OCI-LY7 (cell line): Measurements from ENCODE around the gene MAP7D3. TPM values are rescaled to one million over a fixed set of nuclear protein-coding genes. Genes with fewer than 3 reads are reported as not detected.
A peak's percentile ranks its signal among the peaks of the same experiment; 100 is the strongest.

Experiments
- BruUV-seq: library from RNA; stranded (reverse); fragments of 400-500 nt; replicated peaks from 2 replicates; lab custom pipeline; 2021; lab: Mats Ljungman, UMichigan
- CTCF ChIA-PET: fragments of 300-600 bp; sonication (Branson Sonifier 250); formaldehyde crosslinking; loops from one replicate; lab custom pipeline; 2022; ENCODE audit warnings: antibody characterized with exemption; ENCODE audit not compliant: unreplicated experiment; lab: Charles Lee
- POLR2A ChIA-PET: fragments of 300-600 bp; sonication (Branson Sonifier 250); formaldehyde crosslinking; loops from one replicate; lab custom pipeline; 2022; ENCODE audit warnings: antibody characterized with exemption; lab: Charles Lee
- DNase-seq: peaks from one replicate; pipeline ENCODE4 v3.0.0-alpha.2; 2015; ENCODE audit warnings: low spot score
- H2AFZ ChIP-seq: fragments of 200-600 bp; sonication (generic), shearing (Covaris generic); 2 replicates; pipeline ENCODE4 v1.6.1; 2014; ENCODE audit warnings: mild to moderate bottlenecking, antibody characterized with exemption, low read length, moderate library complexity
- H3K27ac ChIP-seq: fragments of 200-600 bp; sonication (generic); 2 replicates; pipeline ENCODE4 v1.5.1; 2014; ENCODE audit warnings: mixed run types, low read depth, mild to moderate bottlenecking, moderate library complexity, low read length, inconsistent platforms; ENCODE audit not compliant: poor library complexity, severe bottlenecking
- H3K36me3 ChIP-seq: fragments of 200-600 bp; sonication (generic); 2 replicates; pipeline ENCODE4 v1.6.1; 2014; ENCODE audit warnings: mild to moderate bottlenecking, antibody characterized with exemption, low read length, moderate library complexity, mixed read lengths; ENCODE audit not compliant: insufficient read depth
- H3K4me1 ChIP-seq: fragments of 200-600 bp; sonication (generic); 2 replicates; pipeline ENCODE4 v1.5.1; 2014; ENCODE audit warnings: mild to moderate bottlenecking, low read length; ENCODE audit not compliant: insufficient read depth, poor library complexity, severe bottlenecking
- H3K4me2 ChIP-seq: fragments of 200-600 bp; sonication (generic); 2 replicates; pipeline ENCODE4 v1.6.1; 2014; ENCODE audit warnings: mild to moderate bottlenecking, low read length
- H3K4me3 ChIP-seq: fragments of 200-600 bp; sonication (generic); 2 replicates; pipeline ENCODE4 v1.5.1; 2014; ENCODE audit warnings: mild to moderate bottlenecking, low read depth, low read length; ENCODE audit not compliant: poor library complexity, severe bottlenecking
- H3K79me2 ChIP-seq: fragments of 200-600 bp; sonication (generic); 2 replicates; pipeline ENCODE4 v1.6.1; 2016; ENCODE audit warnings: low read depth, mild to moderate bottlenecking, low read length, moderate library complexity, mixed read lengths; ENCODE audit not compliant: insufficient read depth
- H3K9me2 ChIP-seq: fragments of 200-600 bp; sonication (generic); 2 replicates; pipeline ENCODE4 v1.6.1; 2016; ENCODE audit warnings: mild to moderate bottlenecking, low read length, mixed read lengths; ENCODE audit not compliant: insufficient read depth
- H3K9me3 ChIP-seq: fragments of 200-600 bp; sonication (generic); 2 replicates; pipeline ENCODE4 v1.6.1; 2014; ENCODE audit warnings: mild to moderate bottlenecking, mixed run types, low read length, mixed read lengths
- H4K20me1 ChIP-seq: fragments of 200-600 bp; sonication (generic); 2 replicates; pipeline ENCODE4 v1.6.1; 2014; ENCODE audit warnings: mild to moderate bottlenecking, antibody characterized with exemption, low read length, moderate library complexity, mixed read lengths; ENCODE audit not compliant: insufficient read depth
- EZH2phosphoT487 ChIP-seq: fragments of 200-600 bp; sonication (generic); IDR thresholded peaks from 2 replicates; pipeline ENCODE4 v1.6.1; 2018; ENCODE audit warnings: low read depth, borderline replicate concordance, mild to moderate bottlenecking, mixed run types, antibody characterized with exemption, low read length, moderate library complexity, mixed read lengths
- intact Hi-C: fragments of 100-400 bp; cut with micrococcal nuclease; formaldehyde crosslinking; loops from one replicate; pipeline ENCODE4 v1.10.0; 2022; ENCODE audit not compliant: unreplicated experiment
- total RNA-seq, 2 experiments: library from RNA; depleted of rRNA in 1 of 2; stranded (reverse); fragments of >200 nt in 1 of 2; shearing (Covaris generic) in 1 of 2; gene quantifications; 2 replicates each; pipeline ENCODE4 v1.2.3, GENCODE V29; 2014 to 2022
- TF ChIP-seq, protein P1 (sequence below): fragments of 200-600 bp; sonication (generic); conservative IDR thresholded peaks from 2 replicates; pipeline ENCODE4 v1.5.1; 2014; ENCODE audit warnings: mild to moderate bottlenecking, antibody characterized with exemption, low read length, moderate library complexity, mixed read lengths

The MAP7D3 gene
- total RNA-seq, 2 experiments from 2014 or later: 7.7 to 15.6 TPM

DNA sequence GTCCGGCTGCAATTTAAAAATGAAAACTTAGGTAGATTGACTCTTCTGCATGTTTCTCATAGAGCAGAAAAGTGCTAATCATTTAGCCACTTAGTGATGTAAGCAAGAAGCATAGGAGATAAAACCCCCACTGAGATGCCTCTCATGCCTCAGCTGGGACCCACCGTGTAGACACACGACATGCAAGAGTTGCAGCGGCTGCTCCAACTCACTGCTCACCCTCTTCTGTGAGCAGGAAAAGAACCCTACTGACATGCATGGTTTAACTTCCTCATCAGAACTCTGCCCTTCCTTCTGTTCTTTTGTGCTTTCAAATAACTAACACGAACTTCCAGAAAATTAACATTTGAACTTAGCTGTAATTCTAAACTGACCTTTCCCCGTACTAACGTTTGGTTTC is 41.0 kb downstream of the MAP7D3 start:
- H3K4me1 ChIP-seq: peaks cover 13% of the 10 kb centered on the region
- H3K27ac ChIP-seq: no peak overlapping the region
- TF ChIP-seq, protein P1, sequence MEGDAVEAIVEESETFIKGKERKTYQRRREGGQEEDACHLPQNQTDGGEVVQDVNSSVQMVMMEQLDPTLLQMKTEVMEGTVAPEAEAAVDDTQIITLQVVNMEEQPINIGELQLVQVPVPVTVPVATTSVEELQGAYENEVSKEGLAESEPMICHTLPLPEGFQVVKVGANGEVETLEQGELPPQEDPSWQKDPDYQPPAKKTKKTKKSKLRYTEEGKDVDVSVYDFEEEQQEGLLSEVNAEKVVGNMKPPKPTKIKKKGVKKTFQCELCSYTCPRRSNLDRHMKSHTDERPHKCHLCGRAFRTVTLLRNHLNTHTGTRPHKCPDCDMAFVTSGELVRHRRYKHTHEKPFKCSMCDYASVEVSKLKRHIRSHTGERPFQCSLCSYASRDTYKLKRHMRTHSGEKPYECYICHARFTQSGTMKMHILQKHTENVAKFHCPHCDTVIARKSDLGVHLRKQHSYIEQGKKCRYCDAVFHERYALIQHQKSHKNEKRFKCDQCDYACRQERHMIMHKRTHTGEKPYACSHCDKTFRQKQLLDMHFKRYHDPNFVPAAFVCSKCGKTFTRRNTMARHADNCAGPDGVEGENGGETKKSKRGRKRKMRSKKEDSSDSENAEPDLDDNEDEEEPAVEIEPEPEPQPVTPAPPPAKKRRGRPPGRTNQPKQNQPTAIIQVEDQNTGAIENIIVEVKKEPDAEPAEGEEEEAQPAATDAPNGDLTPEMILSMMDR: no peak
- no peak for TF ChIP-seq EZH2phosphoT487
- BruUV-seq: no TSS peak
- H4K20me1 ChIP-seq: no peaks in the 10 kb centered on the region
- H3K9me2 ChIP-seq: no peaks in the 10 kb centered on the region
- H3K9me3 ChIP-seq: no peaks in the 10 kb centered on the region
- no peaks in the 10 kb centered on the region for H3K36me3 ChIP-seq
- POLR2A ChIA-PET: no interaction called here
- H3K79me2 ChIP-seq: no peaks in the 10 kb centered on the region
- DNase-seq: peak; percentile 62
- peak overlapping the region; percentile 51; the same call in 1 of the 2 replicates for H3K4me2 ChIP-seq
- no peak overlapping the region for H3K4me3 ChIP-seq
- CTCF ChIA-PET: no interaction called here
- no peak overlapping the region for H2AFZ ChIP-seq
- intact Hi-C loops: no loop called here

DNA sequence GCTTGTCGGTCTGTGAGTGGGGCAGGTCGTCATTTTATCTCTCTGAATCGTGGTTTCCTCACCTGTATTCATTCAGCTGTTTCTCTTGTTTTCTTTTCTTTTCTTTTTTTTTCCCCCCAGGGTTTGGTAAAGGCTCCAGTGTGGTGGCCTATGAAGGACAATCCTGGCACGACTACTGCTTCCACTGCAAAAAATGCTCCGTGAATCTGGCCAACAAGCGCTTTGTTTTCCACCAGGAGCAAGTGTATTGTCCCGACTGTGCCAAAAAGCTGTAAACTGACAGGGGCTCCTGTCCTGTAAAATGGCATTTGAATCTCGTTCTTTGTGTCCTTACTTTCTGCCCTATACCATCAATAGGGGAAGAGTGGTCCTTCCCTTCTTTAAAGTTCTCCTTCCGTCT is 41.4 kb downstream of the MAP7D3 start:
- POLR2A ChIA-PET: no interaction called here
- DNase-seq: no peak
- no peaks in the 10 kb centered on the region for H3K9me2 ChIP-seq
- no TSS peak for BruUV-seq
- TF ChIP-seq EZH2phosphoT487: no peak
- TF ChIP-seq, protein P1: no peak
- no peaks in the 10 kb centered on the region for H3K9me3 ChIP-seq
- intact Hi-C loops: no loop called here
- peaks cover 13% of the 10 kb centered on the region for H3K4me1 ChIP-seq
- no peak overlapping the region for H2AFZ ChIP-seq
- no peak overlapping the region for H3K27ac ChIP-seq
- H3K4me2 ChIP-seq: peak overlapping the region; percentile 51; the same call in 1 of the 2 replicates
- no peaks in the 10 kb centered on the region for H3K36me3 ChIP-seq
- CTCF ChIA-PET: no interaction called here
- no peaks in the 10 kb centered on the region for H4K20me1 ChIP-seq
- no peaks in the 10 kb centered on the region for H3K79me2 ChIP-seq
- no peak overlapping the region for H3K4me3 ChIP-seq

DNA sequence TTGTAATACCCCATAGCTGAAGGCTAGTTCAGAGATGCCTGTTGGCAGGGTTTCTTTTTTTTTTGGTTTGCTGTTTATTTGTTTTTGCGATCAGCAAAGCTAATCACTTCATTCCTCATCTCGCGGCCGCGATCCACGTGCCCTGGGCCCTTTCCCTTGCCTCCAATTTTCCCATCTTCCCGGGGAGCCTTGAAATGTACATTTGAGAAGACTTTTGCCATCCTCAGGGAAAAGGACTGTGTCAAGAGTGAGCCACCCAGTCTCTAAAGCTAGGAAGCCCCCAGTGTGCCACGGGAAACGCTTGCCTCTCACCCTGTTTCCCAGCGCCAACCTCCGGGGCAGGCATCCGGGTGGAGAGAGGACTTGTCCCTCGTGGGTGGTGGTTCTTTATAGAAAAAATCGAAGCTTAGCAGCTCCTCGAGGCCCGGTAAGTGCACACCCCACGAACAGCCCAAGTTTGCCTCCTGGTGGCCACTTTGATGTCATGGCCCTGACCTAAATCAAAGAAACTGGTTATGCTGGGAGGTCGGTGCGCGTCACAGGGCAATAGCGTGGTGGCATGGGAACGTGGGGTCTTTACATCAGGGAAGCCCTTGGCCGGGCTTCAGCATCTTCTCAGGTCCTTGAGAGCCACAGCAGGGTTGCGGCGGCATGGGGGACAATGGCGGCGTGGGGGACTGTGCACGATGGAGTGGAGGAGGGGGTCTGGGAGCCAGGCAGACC is 42.0 kb downstream of the MAP7D3 start:
- Histone ChIP-seq H3K9me2 (no peaks in the 10 kb centered on the region), H4K20me1 (no peaks in the 10 kb centered on the region), H3K79me2 (no peaks in the 10 kb centered on the region), H3K9me3 (no peaks in the 10 kb centered on the region), H3K27ac (no peak overlapping the region), H3K4me2 (no peak overlapping the region), H3K4me3 (no peak overlapping the region), H3K4me1 (peaks cover 13% of the 10 kb centered on the region), H2AFZ (no peak overlapping the region), H3K36me3 (no peaks in the 10 kb centered on the region)
- CTCF ChIA-PET: no interaction called here
- no peak for TF ChIP-seq EZH2phosphoT487
- TF ChIP-seq, protein P1: peak; percentile 44
- BruUV-seq: no TSS peak
- POLR2A ChIA-PET: no interaction called here
- DNase-seq: no peak
- intact Hi-C loops: no loop called here
